Myocyte (in vitro differentiated cells): ENCODE data around the gene ERAL1. TPM values are rescaled to one million over a fixed set of nuclear protein-coding genes. Genes with fewer than 3 reads are reported as not detected.
A peak's percentile ranks its signal among the peaks of the same experiment; 100 is the strongest.
"Not testable (repeated sequence)": the region's sequence is repeated elsewhere in the genome, so short reads cannot be mapped to it uniquely, and the experiment has no call there.

Source experiments
- DNase-seq: peaks from one replicate; pipeline ENCODE4 v3.0.0-alpha.2; 2012; ENCODE audit warnings: low read depth
- total RNA-seq: library from RNA; depleted of rRNA; stranded (reverse); fragments of >200 nt; gene quantifications from 2 replicates; pipeline ENCODE4 v1.2.3, GENCODE V29; 2014

Gene ERAL1
- total RNA-seq, 1 donor from 2014 or later = 35.2 TPM

DNA sequence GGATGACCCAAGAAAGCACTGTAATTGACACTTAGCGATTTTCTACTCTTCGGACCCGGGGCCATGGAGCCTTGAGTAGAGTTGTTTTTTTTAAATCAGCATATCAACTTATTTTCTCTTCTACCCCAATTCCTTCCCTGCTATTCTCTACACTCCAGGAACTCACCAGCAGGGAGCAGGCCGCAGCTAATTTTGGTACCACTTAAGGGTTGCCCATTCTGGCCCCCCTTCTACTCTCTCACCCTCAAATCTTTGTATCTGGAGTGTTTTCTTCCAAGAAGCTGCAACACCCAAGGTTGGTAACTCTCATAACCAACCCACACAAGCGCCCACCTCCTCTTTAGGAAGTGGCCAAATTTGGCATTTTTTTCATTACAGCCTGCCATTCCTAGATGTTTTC lies 5.5 kb upstream of the ERAL1 start:
- no peak for DNase-seq

DNA sequence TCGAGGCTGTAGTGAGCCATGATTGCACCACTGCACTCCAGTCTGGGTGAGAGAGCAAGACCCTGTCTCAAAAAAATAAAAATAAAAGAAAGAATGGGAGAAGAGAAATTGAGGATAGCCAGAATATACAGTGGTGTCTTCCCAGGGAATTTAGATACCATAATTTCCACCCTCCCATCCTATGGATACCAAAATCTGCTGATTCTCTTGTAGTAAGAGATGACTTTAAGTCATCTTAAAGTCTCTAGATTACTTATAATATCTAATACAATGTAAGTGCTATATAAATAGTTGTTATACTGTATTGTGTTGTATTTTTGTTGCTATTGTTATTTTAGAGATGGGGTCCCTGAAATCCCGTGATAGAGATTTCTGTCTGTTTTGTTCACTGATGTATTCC lies 1.5 kb upstream of the ERAL1 start:
- DNase-seq = no peak

DNA sequence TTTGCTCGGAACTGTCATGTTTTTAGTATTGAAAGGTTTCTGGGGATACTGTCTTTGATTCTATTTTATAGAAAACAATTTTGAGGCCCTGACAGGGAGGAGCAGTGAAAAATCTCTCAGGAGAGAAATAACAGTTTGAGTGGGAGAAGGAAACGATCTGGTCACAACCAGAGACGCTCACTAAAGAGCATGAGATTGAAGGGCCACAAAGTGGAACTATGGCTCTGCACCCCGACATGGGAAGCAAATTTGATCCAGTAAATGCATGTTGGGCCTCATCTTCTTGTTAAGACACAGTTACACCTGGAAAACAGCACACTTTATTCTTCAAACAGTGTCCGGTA lies 492 bp downstream of the ERAL1 start:
- DNase-seq = no peak

DNA sequence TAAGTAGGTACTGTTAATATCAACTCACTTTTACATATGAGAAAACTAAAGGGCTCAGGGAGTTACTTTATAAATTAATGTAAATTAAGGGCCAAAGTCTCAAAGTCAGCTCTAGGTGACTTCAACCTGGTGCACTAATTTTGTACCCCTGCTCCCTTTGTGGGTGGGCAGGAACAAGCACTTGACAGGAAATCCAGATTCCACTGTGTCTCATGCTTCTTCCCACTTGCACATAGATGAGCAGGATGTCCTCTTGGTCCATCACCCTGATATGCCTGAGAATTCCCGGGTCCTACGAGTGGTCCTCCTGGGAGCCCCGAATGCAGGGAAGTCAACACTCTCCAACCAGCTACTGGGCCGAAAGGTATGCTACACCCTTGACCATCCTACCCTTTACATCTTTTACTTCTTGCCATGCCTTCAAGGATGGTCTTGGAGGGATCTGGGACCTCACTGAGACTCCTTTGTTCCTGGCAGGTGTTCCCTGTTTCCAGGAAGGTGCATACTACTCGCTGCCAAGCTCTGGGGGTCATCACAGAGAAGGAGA lies 1.3 kb downstream of the ERAL1 start:
- no peak for DNase-seq

DNA sequence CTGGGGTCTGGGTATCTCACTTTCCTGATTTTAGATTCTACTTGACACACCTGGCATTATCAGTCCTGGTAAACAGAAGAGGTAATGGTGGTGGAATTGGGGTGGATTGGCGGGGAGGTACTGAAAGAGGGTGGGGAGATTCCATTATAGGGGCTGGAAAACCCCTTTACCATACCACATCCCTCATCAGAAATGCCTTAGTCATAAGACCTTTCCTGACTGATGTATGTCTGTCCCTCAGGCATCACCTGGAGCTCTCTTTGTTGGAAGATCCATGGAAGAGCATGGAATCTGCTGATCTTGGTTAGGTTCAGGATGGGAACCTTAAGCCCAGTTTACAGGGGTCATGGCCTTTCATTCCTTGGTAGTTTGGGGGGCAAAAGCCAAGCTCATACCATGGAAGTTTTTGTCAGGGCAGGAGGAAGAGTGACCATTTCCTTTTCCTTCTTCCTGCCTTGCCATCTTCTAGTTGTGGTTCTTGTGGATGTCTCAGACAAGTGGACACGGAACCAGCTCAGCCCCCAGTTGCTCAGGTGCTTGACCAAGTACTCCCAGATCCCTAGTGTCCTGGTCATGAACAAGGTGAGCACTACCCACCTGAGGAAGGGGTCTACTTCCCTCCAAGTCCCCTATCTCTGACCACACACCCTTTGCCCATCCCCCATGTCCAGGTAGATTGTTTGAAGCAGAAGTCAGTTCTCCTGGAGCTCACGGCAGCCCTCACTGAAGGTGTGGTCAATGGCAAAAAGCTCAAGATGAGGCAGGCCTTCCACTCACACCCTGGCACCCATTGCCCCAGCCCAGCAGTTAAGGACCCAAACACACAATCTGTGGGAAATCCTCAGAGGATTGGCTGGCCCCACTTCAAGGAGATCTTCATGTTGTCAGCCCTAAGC lies 3.3 kb downstream of the ERAL1 start:
- DNase-seq = no peak

- no peak for DNase-seq
These were observed 4.1 kb downstream of the ERAL1 start for GRCh38 chr17:28858801-28859355.

DNA sequence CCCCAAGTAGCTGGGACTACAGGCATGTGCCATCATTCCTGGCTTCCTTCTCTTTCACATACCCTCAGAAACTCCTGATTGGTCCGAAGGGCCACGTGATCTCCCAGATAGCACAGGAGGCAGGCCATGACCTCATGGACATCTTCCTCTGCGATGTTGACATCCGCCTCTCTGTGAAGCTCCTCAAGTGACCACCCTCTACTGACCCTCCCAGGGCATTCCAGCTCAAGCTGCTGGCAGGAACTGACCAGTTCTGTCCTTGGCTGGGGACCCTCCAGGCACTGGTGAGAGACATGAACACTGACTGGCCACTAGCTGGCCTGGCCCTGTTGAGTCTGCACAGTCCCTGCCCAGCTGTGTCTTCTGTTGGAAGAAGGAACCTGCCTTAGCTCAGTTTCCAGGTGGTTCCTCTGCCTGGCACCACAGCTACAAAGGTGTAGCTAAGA lies 5.6 kb downstream of the ERAL1 start:
- DNase-seq = no peak

GRCh38 chr17:28861393-28862203 lies 6.8 kb downstream of the ERAL1 start:
- no peak for DNase-seq

- DNase-seq = no peak
These were observed 7.7 kb downstream of the ERAL1 start for GRCh38 chr17:28862561-28862960.

- DNase-seq = no peak
These were observed 9.1 kb downstream of the ERAL1 start for GRCh38 chr17:28863953-28864352.

DNA sequence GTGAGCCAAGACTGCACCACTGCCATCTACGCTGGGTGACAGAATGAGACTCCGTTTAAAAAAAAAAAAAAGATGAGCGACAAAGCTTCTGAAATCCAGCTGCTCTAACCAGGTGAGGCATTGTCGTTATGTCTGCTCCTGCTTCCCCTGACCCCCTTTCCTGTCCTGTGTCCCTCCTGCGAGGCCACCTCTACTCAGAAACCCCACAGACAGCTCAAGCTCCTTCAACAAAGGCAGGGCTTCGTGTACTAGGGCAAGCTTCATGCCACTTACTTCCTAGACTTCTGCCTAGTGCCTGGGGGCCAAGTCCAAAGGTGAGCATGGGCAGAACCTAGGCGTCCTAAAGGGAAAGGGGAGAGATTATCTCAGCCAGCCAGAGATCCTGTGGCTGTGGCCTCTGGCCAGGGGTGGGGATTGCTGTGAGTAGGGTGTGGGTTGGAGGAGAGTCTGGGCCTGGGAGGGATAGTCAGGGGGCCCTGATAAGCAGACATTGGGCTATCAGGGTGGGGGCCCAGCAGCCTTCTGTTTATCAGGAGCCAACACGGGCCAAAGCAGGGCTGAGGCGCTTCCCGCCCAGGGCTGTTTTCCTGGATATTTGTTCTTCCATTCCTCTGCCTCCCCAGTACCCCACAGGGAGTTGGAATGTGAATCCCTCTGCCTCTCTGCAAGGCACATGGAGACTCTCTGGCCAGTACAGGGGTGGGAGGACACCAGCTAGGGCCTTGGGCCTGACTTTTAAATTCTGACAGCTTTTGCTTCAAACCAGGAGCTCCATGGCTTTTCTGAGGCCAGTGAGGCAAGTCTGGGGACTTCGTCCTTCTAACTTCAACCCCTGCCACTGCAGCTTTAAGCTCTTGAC lies 10.4 kb downstream of the ERAL1 start:
- no peak for DNase-seq

DNA sequence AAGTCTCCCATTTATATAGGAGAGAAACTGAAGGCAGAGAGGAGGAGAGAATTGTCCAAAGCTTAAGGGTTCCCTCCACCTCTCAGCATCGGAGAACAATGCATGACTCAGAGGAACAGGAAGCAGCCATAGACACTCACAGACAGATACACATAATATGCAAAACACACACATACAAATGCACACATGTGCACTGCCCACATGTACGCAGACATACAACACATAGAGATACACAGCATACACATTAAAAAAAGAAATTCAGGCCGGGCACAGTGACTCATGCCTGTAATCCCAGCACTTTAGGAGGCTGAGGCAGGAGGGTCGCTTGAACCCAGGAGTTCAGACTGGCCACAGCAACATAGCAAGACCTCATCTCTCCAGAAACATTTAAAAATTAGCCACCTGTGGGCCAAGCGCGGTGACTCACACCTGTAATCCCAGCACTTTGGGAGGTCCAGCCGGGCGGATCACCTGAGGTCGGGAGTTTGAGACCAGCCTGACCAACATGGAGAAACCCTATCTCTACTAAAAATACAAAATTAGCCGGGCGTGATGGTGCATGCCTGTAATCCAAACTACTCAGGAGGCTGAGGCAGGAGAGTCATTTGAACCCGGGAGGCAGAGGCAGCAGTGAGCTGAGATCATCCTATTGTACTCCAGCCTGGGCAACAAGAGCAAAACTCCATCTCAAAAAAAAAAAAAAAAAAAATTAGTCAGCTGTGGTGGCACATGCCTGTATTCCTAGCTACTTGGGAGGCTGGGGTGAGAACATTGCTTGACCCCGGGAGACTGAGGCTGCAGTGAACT lies 11.3 kb downstream of the ERAL1 start:
- DNase-seq = no peak

- no peak for DNase-seq
These were observed 12.5 kb downstream of the ERAL1 start for GRCh38 chr17:28867276-28867675.

- DNase-seq = no peak
These were observed 16.3 kb downstream of the ERAL1 start for GRCh38 chr17:28871056-28871579.

- DNase-seq = no peak
These were observed 19.0 kb downstream of the ERAL1 start for GRCh38 chr17:28873839-28874238.

DNA sequence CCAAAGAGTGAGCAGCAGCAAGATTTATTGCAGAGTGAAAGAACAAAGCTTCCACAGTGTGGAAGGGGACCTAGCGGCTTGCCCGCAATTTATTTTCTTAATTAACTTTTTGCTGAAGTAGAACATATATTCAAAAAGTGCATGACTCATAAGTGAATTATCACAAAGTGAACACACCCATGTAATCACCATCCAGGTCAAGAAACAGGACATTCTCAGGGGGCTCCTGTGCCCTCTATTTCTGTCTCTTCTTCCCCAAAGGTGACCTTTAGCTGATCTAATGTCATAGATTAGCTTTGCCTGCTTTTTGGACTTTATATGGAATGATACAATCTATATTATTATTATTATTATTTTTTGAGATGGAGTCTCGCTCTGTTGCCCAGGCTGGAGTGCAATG lies 19.9 kb downstream of the ERAL1 start:
- DNase-seq = no peak

DNA sequence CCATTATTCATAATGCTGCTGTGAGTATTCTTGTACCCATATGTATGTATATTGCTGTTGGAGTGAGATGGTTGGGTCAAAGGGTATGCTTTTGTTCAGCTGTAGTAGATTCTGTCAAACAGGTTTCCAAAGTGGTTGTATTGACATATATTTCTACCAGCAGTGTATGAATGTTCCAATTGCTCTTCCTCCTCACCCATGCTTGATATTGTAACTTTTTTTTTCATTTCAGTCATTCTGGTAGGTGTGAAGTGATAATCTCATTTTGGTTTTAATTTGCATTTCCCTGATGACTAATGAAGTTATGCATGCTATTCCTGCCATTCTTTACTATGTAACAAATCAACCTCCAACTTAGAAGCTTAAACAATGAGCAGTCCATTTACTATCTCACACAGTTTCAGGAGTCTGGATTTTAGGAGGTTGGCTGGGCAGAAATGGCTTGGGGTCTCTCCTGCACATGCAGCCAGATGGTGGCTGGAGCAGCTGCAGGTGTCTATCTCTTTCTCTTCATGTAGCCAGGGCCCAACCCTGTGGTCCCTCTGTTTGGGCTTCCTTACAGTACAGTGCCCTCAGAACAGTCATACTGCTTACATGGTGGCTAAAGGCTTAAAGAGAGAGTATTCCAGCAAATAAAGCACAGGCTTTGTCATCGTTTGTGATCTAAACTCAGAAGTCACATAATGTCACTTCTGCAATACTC lies 21.2 kb downstream of the ERAL1 start:
- DNase-seq = peak; percentile 5

GRCh38 chr17:28877150-28877711 lies 22.4 kb downstream of the ERAL1 start:
- DNase-seq = not testable (repeated sequence)
